HepG2 (cell line): Measurements from ENCODE around the gene MYD88. TPM values are rescaled to one million over a fixed set of nuclear protein-coding genes. Genes with fewer than 3 reads are reported as not detected.

Experiments
- BORCS8-MEF2B ChIP-seq: sonication (generic); formaldehyde crosslinking; IDR thresholded peaks from 2 replicates; pipeline ENCODE4 v1.8.0; 2022; ENCODE audit warnings: mild to moderate bottlenecking, missing genetic modification reagents
- CERS6 ChIP-seq: sonication (generic); formaldehyde crosslinking; IDR thresholded peaks from 2 replicates; pipeline ENCODE4 v1.5.0; 2020; ENCODE audit warnings: missing genetic modification reagents
- ELF3 ChIP-seq: IDR thresholded peaks from 2 replicates; pipeline ENCODE4 v1.6.1; 2016; ENCODE audit warnings: missing genetic modification reagents, missing compliant biosample characterization
- ESRRA ChIP-seq: sonication (generic); formaldehyde crosslinking; IDR thresholded peaks from 2 replicates; pipeline ENCODE4 v1.5.1; 2020; ENCODE audit warnings: mild to moderate bottlenecking, low read depth, missing genetic modification reagents
- JARID2 ChIP-seq: sonication (generic); formaldehyde crosslinking; IDR thresholded peaks from 2 replicates; pipeline ENCODE4 v1.8.1; 2023; ENCODE audit warnings: missing genetic modification reagents, inconsistent platforms; ENCODE audit not compliant: insufficient replicate concordance
- MYPOP ChIP-seq: sonication (generic); formaldehyde crosslinking; IDR thresholded peaks from 2 replicates; pipeline ENCODE4 v1.8.1; 2023; ENCODE audit warnings: mild to moderate bottlenecking, moderate library complexity, missing genetic modification reagents
- NFYC ChIP-seq: IDR thresholded peaks from 2 replicates; pipeline ENCODE4 v1.6.1; 2016; ENCODE audit warnings: missing genetic modification reagents, missing compliant biosample characterization
- PPARG ChIP-seq: conservative IDR thresholded peaks from 2 replicates; pipeline ENCODE4 v1.6.1; 2016; ENCODE audit warnings: missing biosample characterization, missing genetic modification reagents
- REXO4 ChIP-seq: sonication (generic); formaldehyde crosslinking; IDR thresholded peaks from 2 replicates; pipeline ENCODE4 v1.8.0; 2022; ENCODE audit warnings: missing genetic modification reagents, mild to moderate bottlenecking, borderline replicate concordance
- ZFP1 ChIP-seq: IDR thresholded peaks from 2 replicates; pipeline ENCODE4 v1.6.1; 2016
- ZNF10 ChIP-seq: sonication (generic); formaldehyde crosslinking; IDR thresholded peaks from 2 replicates; pipeline ENCODE4 v1.4.0; 2020; ENCODE audit warnings: mild to moderate bottlenecking, low read depth, missing genetic modification reagents, borderline replicate concordance
- ZNF263 ChIP-seq: sonication (generic); formaldehyde crosslinking; IDR thresholded peaks from 2 replicates; pipeline ENCODE4 v1.4.0; 2020; ENCODE audit warnings: missing genetic modification reagents
- ZNF33A ChIP-seq: sonication (generic); formaldehyde crosslinking; IDR thresholded peaks from 2 replicates; pipeline ENCODE4 v1.5.1; 2020; ENCODE audit warnings: missing genetic modification reagents, mild to moderate bottlenecking, moderate library complexity, borderline replicate concordance
- ZNF569 ChIP-seq: sonication (generic); formaldehyde crosslinking; IDR thresholded peaks from 2 replicates; pipeline ENCODE4 v1.5.0; 2020; ENCODE audit warnings: mild to moderate bottlenecking, missing genetic modification reagents, moderate library complexity, borderline replicate concordance
- ZNF607 ChIP-seq: sonication (generic); formaldehyde crosslinking; IDR thresholded peaks from 2 replicates; pipeline ENCODE4 v1.5.1; 2020; ENCODE audit warnings: missing genetic modification reagents, mild to moderate bottlenecking, borderline replicate concordance
- ZNF749 ChIP-seq: sonication (generic); formaldehyde crosslinking; IDR thresholded peaks from 2 replicates; pipeline ENCODE4 v1.8.0; 2022; ENCODE audit warnings: mild to moderate bottlenecking, missing genetic modification reagents, moderate library complexity, borderline replicate concordance
- polyA plus RNA-seq, 8 experiments: library from polyadenylated mRNA; depleted of rRNA in 3 of 8; stranded (reverse) in 7 of 8; unstranded in 1 of 8; fragments of >200 nt; fragmentation: Illumina TruSeq in 4 of 8; extraction: Trizol in 4 of 8; gene quantifications; 2 replicates each; pipeline versions ENCODE4 v1.2.1 to v1.2.3, GENCODE V29; 2011 to 2016; ENCODE audit warnings: low read depth in 4 of 8, missing spikeins in 1 of 8, mixed read lengths in 1 of 8; ENCODE audit not compliant: insufficient read depth in 1 of 8
- total RNA-seq, 5 experiments: library from RNA; depleted of rRNA; stranded (reverse); fragments of >200 nt; fragmentation: Illumina TruSeq; extraction: Trizol; gene quantifications; 2 replicates each; pipeline ENCODE4 v1.2.3, GENCODE V29; 2016; ENCODE audit warnings: low read depth in 1 of 5
- TF ChIP-seq, protein P1 (sequence below): sonication (generic); formaldehyde crosslinking; IDR thresholded peaks from 2 replicates; pipeline ENCODE4 v1.4.0; 2020; ENCODE audit warnings: missing genetic modification reagents; ENCODE audit errors: not compliant biosample characterization
- TF ChIP-seq, protein P2 (sequence below): sonication (generic); formaldehyde crosslinking; conservative IDR thresholded peaks from 2 replicates; pipeline ENCODE4 v1.8.0; 2022; ENCODE audit warnings: mild to moderate bottlenecking, moderate library complexity, missing genetic modification reagents
- TF ChIP-seq, protein P3 (sequence below), 2 experiments: sonication (generic) in 1 of 2; formaldehyde crosslinking in 1 of 2; IDR thresholded peaks; 2 replicates each; pipeline versions ENCODE4 v1.4.0 to v1.6.1; 2016 to 2020; ENCODE audit warnings: borderline replicate concordance in 1 of 2, low read depth in 1 of 2, mild to moderate bottlenecking in 1 of 2, missing genetic modification reagents in 1 of 2

MYD88 gene
- total and polyA plus RNA-seq, 2 of the 13 experiments (the other 11 are each of a cell fraction or from before 2014, with no cell fraction given) = 7.6 to 32.7 TPM

- TF ChIP-seq, protein P1, sequence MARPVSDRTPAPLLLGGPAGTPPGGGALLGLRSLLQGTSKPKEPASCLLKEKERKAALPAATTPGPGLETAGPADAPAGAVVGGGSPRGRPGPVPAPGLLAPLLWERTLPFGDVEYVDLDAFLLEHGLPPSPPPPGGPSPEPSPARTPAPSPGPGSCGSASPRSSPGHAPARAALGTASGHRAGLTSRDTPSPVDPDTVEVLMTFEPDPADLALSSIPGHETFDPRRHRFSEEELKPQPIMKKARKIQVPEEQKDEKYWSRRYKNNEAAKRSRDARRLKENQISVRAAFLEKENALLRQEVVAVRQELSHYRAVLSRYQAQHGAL (CRISPR knock-in tag) = no peak
- TF ChIP-seq, protein P2, sequence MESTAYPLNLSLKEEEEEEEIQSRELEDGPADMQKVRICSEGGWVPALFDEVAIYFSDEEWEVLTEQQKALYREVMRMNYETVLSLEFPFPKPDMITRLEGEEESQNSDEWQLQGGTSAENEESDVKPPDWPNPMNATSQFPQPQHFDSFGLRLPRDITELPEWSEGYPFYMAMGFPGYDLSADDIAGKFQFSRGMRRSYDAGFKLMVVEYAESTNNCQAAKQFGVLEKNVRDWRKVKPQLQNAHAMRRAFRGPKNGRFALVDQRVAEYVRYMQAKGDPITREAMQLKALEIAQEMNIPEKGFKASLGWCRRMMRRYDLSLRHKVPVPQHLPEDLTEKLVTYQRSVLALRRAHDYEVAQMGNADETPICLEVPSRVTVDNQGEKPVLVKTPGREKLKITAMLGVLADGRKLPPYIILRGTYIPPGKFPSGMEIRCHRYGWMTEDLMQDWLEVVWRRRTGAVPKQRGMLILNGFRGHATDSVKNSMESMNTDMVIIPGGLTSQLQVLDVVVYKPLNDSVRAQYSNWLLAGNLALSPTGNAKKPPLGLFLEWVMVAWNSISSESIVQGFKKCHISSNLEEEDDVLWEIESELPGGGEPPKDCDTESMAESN (CRISPR knock-in tag) = no peak
- no peak for TF ChIP-seq ZNF749 (CRISPR knock-in tag)
- no peak for TF ChIP-seq NFYC
- no peak for TF ChIP-seq ZNF607 (CRISPR knock-in tag)
- no peak for TF ChIP-seq REXO4 (CRISPR knock-in tag)
- TF ChIP-seq, protein P3, sequence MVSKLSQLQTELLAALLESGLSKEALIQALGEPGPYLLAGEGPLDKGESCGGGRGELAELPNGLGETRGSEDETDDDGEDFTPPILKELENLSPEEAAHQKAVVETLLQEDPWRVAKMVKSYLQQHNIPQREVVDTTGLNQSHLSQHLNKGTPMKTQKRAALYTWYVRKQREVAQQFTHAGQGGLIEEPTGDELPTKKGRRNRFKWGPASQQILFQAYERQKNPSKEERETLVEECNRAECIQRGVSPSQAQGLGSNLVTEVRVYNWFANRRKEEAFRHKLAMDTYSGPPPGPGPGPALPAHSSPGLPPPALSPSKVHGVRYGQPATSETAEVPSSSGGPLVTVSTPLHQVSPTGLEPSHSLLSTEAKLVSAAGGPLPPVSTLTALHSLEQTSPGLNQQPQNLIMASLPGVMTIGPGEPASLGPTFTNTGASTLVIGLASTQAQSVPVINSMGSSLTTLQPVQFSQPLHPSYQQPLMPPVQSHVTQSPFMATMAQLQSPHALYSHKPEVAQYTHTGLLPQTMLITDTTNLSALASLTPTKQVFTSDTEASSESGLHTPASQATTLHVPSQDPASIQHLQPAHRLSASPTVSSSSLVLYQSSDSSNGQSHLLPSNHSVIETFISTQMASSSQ (IDR thresholded peaks at IDR 0.05; ENCODE audit: low read depth) = no peak
- TF ChIP-seq, protein P3 (CRISPR knock-in tag; IDR thresholded peaks at IDR 0.05; ENCODE audit: borderline replicate concordance) = no peak
- TF ChIP-seq CERS6 = no peak
- TF ChIP-seq MYPOP (CRISPR knock-in tag) = no peak
- no peak for TF ChIP-seq ZNF263 (CRISPR knock-in tag)
- TF ChIP-seq ZFP1 (CRISPR knock-in tag) = no peak
- no peak; the same call in 1 of the 2 replicates for TF ChIP-seq ELF3 (CRISPR knock-in tag)
- no peak; the same call in 1 of the 2 replicates for TF ChIP-seq PPARG (CRISPR knock-in tag)
- no peak for TF ChIP-seq ESRRA (CRISPR knock-in tag)
- no peak for TF ChIP-seq BORCS8-MEF2B
- TF ChIP-seq ZNF33A (CRISPR knock-in tag) = no peak
- no peak for TF ChIP-seq JARID2 (CRISPR knock-in tag)
- no peak for TF ChIP-seq ZNF569 (CRISPR knock-in tag)
- no peak for TF ChIP-seq ZNF10 (CRISPR knock-in tag)
Observed at GRCh38 chr3:38117748-38118420, 20.6 kb upstream of the MYD88 start (continued).
